HCT116 (cell line): ENCODE measurements around the gene ARSI. TPM values are rescaled to one million over a fixed set of nuclear protein-coding genes. Genes with fewer than 3 reads are reported as not detected.

ENCODE experiments used
- ATAC-seq: fragments of 200-7000 bp; cut with Tn5 transposase; 2 replicates; pipeline ENCODE4 v1.9.1; 2020; ENCODE audit warnings: mild to moderate bottlenecking, moderate library complexity
- BruUV-seq: library from RNA; stranded (reverse); fragments of 400-500 nt; replicated peaks from 2 replicates; lab custom pipeline; 2021; lab: Mats Ljungman, UMichigan
- CTCF ChIA-PET: fragments of 300-600 bp; sonication (Branson Sonifier 250); formaldehyde crosslinking; loops from one replicate; lab custom pipeline; 2021; ENCODE audit warnings: antibody characterized with exemption; lab: Charles Lee
- POLR2A ChIA-PET: fragments of 300-600, 350-600 bp; sonication (Branson Sonifier 250); formaldehyde crosslinking; loops from one replicate; lab custom pipeline; 2021; ENCODE audit warnings: antibody characterized with exemption; lab: Charles Lee
- RAD21 ChIA-PET, 2 experiments: fragments of 300-600 bp; sonication (Branson Sonifier 250); formaldehyde crosslinking; loops; one replicate each; lab custom pipeline; 2023; ENCODE audit warnings: low total read pairs in 2 of 2; ENCODE audit not compliant: uncharacterized antibody in 2 of 2, unreplicated experiment in 2 of 2, low non-redundant PET in 1 of 2; lab: Charles Lee
- DNase-seq: peaks from one replicate; pipeline ENCODE4 v3.0.0-alpha.2; 2010; ENCODE audit warnings: low read depth, low spot score
- H2AFZ ChIP-seq: fragments of 200-600 bp; shearing (Covaris generic), sonication (generic); 2 replicates; pipeline ENCODE4 v1.6.1; 2017; ENCODE audit warnings: low read depth, mixed run types, mixed read lengths, antibody characterized with exemption, low read length; ENCODE audit not compliant: poor library complexity, severe bottlenecking
- H3K27ac ChIP-seq: 2 replicates; pipeline ENCODE4 v1.5.1; 2012; ENCODE audit warnings: low read depth, low read length
- H3K27me3 ChIP-seq: fragments of 200-600 bp; sonication (generic); 2 replicates; pipeline ENCODE4 v1.6.1; 2016; ENCODE audit warnings: mixed run types, low read length, mixed read lengths; ENCODE audit not compliant: insufficient read depth
- H3K36me3 ChIP-seq, 2 experiments: fragments of 200-500 bp in 1 of 2; fragments of 200-600 bp in 1 of 2; sonication (Bioruptor generic) in 1 of 2; sonication (generic) in 1 of 2; 2 replicates each; pipeline versions ENCODE4 v1.5.1 to v1.6.1; 2014 to 2016; ENCODE audit warnings: low read length in 2 of 2, inconsistent platforms in 1 of 2, mixed read lengths in 1 of 2, mixed run types in 1 of 2; ENCODE audit not compliant: insufficient read depth in 2 of 2, control insufficient read depth in 1 of 2
- H3K4me1 ChIP-seq, 2 experiments: fragments of 200-600 bp in 1 of 2; sonication (generic) in 1 of 2; 2 replicates each; pipeline versions ENCODE4 v1.5.1 to v1.6.1; 2012 to 2017; ENCODE audit warnings: low read length in 2 of 2, inconsistent platforms in 1 of 2, mild to moderate bottlenecking in 1 of 2, mixed read lengths in 1 of 2, mixed run types in 1 of 2, moderate library complexity in 1 of 2; ENCODE audit not compliant: insufficient read depth in 2 of 2, control insufficient read depth in 1 of 2
- H3K4me2 ChIP-seq: fragments of 200-600 bp; sonication (generic); 2 replicates; pipeline ENCODE4 v1.6.1; 2017; ENCODE audit warnings: mixed run types, low read length, mixed read lengths
- H3K4me3 ChIP-seq, 2 experiments: fragments of 200-600 bp in 1 of 2; sonication (generic) in 1 of 2; replicated peaks in 1 of 2; 2 replicates each; pipeline ENCODE4 v1.5.1; 2011 to 2016; ENCODE audit warnings: low read length in 2 of 2, control low read depth in 1 of 2, low read depth in 1 of 2, mild to moderate bottlenecking in 1 of 2, mixed read lengths in 1 of 2, mixed run types in 1 of 2
- H3K79me2 ChIP-seq: fragments of 200-600 bp; sonication (generic); 2 replicates; pipeline ENCODE4 v1.6.1; 2017; ENCODE audit warnings: mild to moderate bottlenecking, mixed run types, low read length, moderate library complexity, mixed read lengths; ENCODE audit not compliant: insufficient read depth
- H3K9ac ChIP-seq: fragments of 200-600 bp; sonication (generic); 2 replicates; pipeline ENCODE4 v1.6.1; 2016; ENCODE audit warnings: low read length, mixed read lengths
- H3K9me2 ChIP-seq: fragments of 200-600 bp; sonication (generic), shearing (Covaris generic); 2 replicates; pipeline ENCODE4 v1.6.1; 2017; ENCODE audit warnings: mixed run types, mild to moderate bottlenecking, moderate library complexity; ENCODE audit not compliant: insufficient read depth
- H3K9me3 ChIP-seq, 2 experiments: fragments of 200-500 bp in 1 of 2; fragments of 200-600 bp in 1 of 2; sonication (Bioruptor generic) in 1 of 2; sonication (generic) in 1 of 2; 2 replicates each; pipeline ENCODE4 v1.6.1; 2014 to 2017; ENCODE audit warnings: low read length in 2 of 2, mixed read lengths in 2 of 2, inconsistent platforms in 1 of 2, low read depth in 1 of 2, mild to moderate bottlenecking in 1 of 2, mixed run types in 1 of 2, moderate library complexity in 1 of 2; ENCODE audit not compliant: control insufficient read depth in 1 of 2, insufficient read depth in 1 of 2
- H4K20me1 ChIP-seq: fragments of 200-600 bp; sonication (generic), shearing (Covaris generic); 2 replicates; pipeline ENCODE4 v1.6.1; 2017; ENCODE audit warnings: mixed run types, mild to moderate bottlenecking, moderate library complexity; ENCODE audit not compliant: insufficient read depth
- CTCF ChIP-seq, 3 experiments: fragments of 200-600 bp in 1 of 3; sonication (generic) in 1 of 3; IDR thresholded peaks in 2 of 3; conservative IDR thresholded peaks in 1 of 3; 2 replicates each; pipeline ENCODE4 v1.5.1; 2012 to 2017; ENCODE audit warnings: low read depth in 2 of 3, low read length in 2 of 3, antibody characterized with exemption in 1 of 3, borderline replicate concordance in 1 of 3, control low read depth in 1 of 3, mild to moderate bottlenecking in 1 of 3, mixed read lengths in 1 of 3, mixed run types in 1 of 3, moderate library complexity in 1 of 3; ENCODE audit not compliant: insufficient read depth in 1 of 3
- EGR1 ChIP-seq: IDR thresholded peaks from 2 replicates; pipeline ENCODE4 v1.6.1; 2012; ENCODE audit warnings: low read depth
- JUND ChIP-seq: IDR thresholded peaks from 2 replicates; pipeline ENCODE4 v1.6.1; 2012
- MAX ChIP-seq: IDR thresholded peaks from 2 replicates; pipeline ENCODE4 v1.6.1; 2012
- POLR2A ChIP-seq: IDR thresholded peaks from 2 replicates; pipeline ENCODE4 v1.7.0; 2011; ENCODE audit warnings: borderline replicate concordance; ENCODE audit not compliant: insufficient read depth, insufficient read length; ENCODE audit errors: extremely low read depth
- RAD21 ChIP-seq: IDR thresholded peaks from 2 replicates; pipeline ENCODE4 v1.6.1; 2012; ENCODE audit warnings: low read depth, mild to moderate bottlenecking
- SP1 ChIP-seq: IDR thresholded peaks from 2 replicates; pipeline ENCODE4 v1.6.1; 2012; ENCODE audit warnings: low read depth
- SRF ChIP-seq: IDR thresholded peaks from 2 replicates; pipeline ENCODE4 v1.6.1; 2012; ENCODE audit warnings: low read depth
- intact Hi-C: fragments of 100-400 bp; cut with micrococcal nuclease; formaldehyde crosslinking; loops from 2 replicates; pipeline ENCODE4 v1.10.0; 2022
- total RNA-seq: library from RNA; stranded (reverse); gene quantifications from one replicate; pipeline ENCODE4 v1.2.1, GENCODE V29; 2021; ENCODE audit not compliant: unreplicated experiment
- TF ChIP-seq, protein P1 (sequence below): IDR thresholded peaks from 2 replicates; pipeline ENCODE4 v1.6.1; 2011; ENCODE audit warnings: mild to moderate bottlenecking, low read length, moderate library complexity; ENCODE audit not compliant: insufficient replicate concordance; ENCODE audit errors: extremely low read depth
- TF ChIP-seq, protein P2 (sequence below): IDR thresholded peaks from 2 replicates; pipeline ENCODE4 v1.6.1; 2012

The ARSI gene
- total RNA-seq, 1 experiment from 2014 or later = 0.07 TPM

DNA sequence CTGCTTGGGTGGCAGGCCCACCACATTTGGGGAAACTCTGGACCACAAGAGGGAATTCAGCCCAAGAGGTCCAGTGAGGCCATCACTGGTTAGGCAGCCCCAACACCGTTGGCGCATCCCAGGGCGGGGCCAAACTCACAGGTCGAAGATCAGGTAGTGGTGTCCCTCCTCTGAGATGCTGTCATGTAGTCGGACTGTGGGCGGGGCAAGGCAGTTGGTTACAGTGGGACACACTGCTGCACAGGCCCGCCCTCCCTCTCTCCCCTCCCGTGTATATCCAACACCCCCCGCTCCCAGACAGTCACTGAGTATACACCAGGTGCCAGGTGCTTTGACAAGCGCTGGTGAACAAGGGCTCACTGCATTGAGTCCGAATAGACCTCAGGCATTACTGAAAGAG lies 45.3 kb downstream of the ARSI start:
- Histone ChIP-seq H3K36me3 (no peaks in the 10 kb centered on the region), H3K9ac (no peak overlapping the region), H3K79me2 (no peaks in the 10 kb centered on the region), H3K4me3 (no peak overlapping the region), H3K27ac (no peak overlapping the region), H3K9me3 (no peaks in the 10 kb centered on the region), H3K4me2 (no peak overlapping the region), H3K27me3 (no peaks in the 10 kb centered on the region), H3K4me1 (peaks cover 0 to 4% of the 10 kb centered on the region in 2 experiments; a peak in 1 of 4 replicates), H3K9me2 (no peaks in the 10 kb centered on the region), H4K20me1 (no peaks in the 10 kb centered on the region), H2AFZ (no peak overlapping the region)
- TF ChIP-seq MAX = no peak
- TF ChIP-seq, protein P1, sequence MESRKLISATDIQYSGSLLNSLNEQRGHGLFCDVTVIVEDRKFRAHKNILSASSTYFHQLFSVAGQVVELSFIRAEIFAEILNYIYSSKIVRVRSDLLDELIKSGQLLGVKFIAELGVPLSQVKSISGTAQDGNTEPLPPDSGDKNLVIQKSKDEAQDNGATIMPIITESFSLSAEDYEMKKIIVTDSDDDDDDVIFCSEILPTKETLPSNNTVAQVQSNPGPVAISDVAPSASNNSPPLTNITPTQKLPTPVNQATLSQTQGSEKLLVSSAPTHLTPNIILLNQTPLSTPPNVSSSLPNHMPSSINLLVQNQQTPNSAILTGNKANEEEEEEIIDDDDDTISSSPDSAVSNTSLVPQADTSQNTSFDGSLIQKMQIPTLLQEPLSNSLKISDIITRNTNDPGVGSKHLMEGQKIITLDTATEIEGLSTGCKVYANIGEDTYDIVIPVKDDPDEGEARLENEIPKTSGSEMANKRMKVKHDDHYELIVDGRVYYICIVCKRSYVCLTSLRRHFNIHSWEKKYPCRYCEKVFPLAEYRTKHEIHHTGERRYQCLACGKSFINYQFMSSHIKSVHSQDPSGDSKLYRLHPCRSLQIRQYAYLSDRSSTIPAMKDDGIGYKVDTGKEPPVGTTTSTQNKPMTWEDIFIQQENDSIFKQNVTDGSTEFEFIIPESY = no peak
- TF ChIP-seq, protein P2, sequence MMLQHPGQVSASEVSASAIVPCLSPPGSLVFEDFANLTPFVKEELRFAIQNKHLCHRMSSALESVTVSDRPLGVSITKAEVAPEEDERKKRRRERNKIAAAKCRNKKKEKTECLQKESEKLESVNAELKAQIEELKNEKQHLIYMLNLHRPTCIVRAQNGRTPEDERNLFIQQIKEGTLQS = no peak
- POLR2A ChIA-PET = no interaction called here
- no TSS peak for BruUV-seq
- no peak for DNase-seq
- intact Hi-C loops = no loop called here
- RAD21 ChIA-PET = no interaction called here
- ATAC-seq = peak; percentile 33; the same call in 1 of the 2 replicates
- CTCF ChIA-PET = no interaction called here

DNA sequence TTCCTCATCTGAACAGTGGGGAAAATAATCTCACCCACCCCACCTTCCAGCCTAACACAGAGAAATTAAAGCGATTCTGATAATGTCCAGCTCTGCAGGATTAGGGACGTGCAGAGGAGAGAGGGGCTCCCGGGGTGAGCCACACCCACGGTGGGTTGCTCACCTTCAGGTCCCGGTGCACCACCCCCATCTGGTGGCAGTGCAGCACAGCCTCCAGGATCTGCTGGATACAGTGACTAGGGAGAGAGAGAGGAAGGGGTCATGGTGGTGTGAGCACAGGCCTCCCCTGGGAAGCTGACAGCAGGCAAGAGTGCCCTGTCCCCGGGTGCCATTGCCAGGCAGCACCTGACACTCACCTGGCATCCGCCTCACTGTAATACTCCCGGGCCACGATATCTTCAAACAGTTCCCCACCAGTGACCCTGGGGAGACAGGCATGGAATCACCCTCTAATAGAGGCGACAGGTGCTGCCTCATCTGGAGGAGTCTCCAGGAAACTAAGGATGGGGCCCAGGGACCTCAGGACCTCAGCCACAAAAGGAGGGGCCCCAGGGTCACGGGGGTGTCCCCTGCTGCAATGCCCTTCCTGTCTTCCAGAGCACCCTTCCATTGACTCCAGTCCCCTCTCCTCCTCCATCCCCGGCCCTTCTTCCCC lies 46.2 kb downstream of the ARSI start:
- intact Hi-C loops = no loop called here
- no peak overlapping the region for H3K4me3 ChIP-seq
- H3K9ac ChIP-seq = no peak overlapping the region
- H2AFZ ChIP-seq = no peak overlapping the region
- no peaks in the 10 kb centered on the region for H3K79me2 ChIP-seq
- ATAC-seq (peak; percentile 70), DNase-seq (no peak)
- RAD21 ChIA-PET = no interaction called here
- BruUV-seq = no TSS peak
- H3K4me2 ChIP-seq = no peak overlapping the region
- H3K9me3 ChIP-seq = no peaks in the 10 kb centered on the region
- CTCF ChIA-PET = no interaction called here
- POLR2A ChIA-PET = no interaction called here
- no peaks in the 10 kb centered on the region for H3K27me3 ChIP-seq
- peak; percentile 40; the same call in 1 of the 2 replicates for TF ChIP-seq RAD21
- TF ChIP-seq SP1 = no peak
- no peak for TF ChIP-seq SRF
- no peak for TF ChIP-seq EGR1
- TF ChIP-seq POLR2A = no peak
- no peak for TF ChIP-seq JUND
- no peak for TF ChIP-seq MAX
- TF ChIP-seq, protein P1 = no peak
- peak; percentile 28 to 46 (median 33); a peak in 4 of 6 replicates for TF ChIP-seq CTCF (IDR thresholded peaks at IDR 0.05 in 2 of 3, conservative IDR thresholded peaks at IDR 0.05 in 1 of 3; ENCODE audit: borderline replicate concordance in 1 of 3, insufficient read depth in 1 of 3, low read depth in 2 of 3, low read length in 2 of 3)
- H4K20me1 ChIP-seq = no peaks in the 10 kb centered on the region
- no peaks in the 10 kb centered on the region for H3K9me2 ChIP-seq
- peaks cover 0 to 4% of the 10 kb centered on the region in 2 experiments; a peak in 1 of 4 replicates for H3K4me1 ChIP-seq
- H3K36me3 ChIP-seq = no peaks in the 10 kb centered on the region
- no peak overlapping the region for H3K27ac ChIP-seq
